Fibroblast of skin of right quadriceps (primary cell): ENCODE measurements around the gene ZNF649.

Experiments
- DNase-seq: peaks from one replicate; pipeline ENCODE4 v3.0.0-alpha.2; 2013

The ZNF649 gene

GRCh38 chr19:51887522-51888498 is 17.0 kb downstream of the ZNF649 start, which contains the start of gene ZNF577:
ZNF577 (minus strand) TSS chr19:51887951; CDS start chr19:51880382, 7,569 bp downstream.
- DNase-seq = peak; percentile 93

DNA sequence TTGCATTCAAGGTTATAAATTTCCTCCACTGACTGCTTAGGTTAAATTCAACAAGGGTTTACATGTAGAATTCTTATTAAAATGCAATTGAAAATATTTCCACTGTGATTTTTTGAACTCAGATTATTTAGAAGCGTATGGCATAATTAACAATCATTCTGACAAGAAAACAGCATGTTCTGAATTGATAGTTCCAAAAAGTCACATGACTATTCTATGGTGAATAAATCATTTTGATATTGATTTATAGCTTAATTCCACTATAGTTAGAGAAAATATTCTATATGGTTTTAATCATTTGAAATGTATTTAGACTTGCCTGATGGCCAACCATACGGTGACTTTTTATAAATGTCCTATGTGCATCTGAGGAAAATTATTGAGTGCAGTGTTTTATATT is 20.1 kb downstream of the ZNF649 start:
- no peak for DNase-seq

- DNase-seq = no peak
These were observed 22.3 kb downstream of the ZNF649 start for GRCh38 chr19:51882518-51882917.

DNA sequence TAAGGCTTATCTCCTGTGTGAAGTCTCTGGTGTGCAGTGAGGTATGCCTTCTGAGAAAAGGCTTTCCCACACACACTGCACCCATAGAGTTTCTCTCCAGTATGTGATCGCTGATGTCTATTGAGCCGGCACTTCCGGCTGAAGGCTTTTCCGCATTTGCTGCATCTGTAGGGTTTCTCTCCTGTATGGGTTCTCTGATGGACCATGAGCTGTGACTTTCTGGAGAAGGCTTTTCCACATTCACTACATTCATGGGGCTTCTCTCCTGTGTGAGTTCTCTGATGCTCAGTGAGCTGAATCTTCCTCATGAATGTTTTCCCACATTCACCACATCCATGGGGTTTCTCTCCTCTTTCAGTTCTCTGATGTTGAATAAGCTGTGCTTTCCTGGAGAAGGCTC is 31.7 kb downstream of the ZNF649 start:
- no peak for DNase-seq

DNA sequence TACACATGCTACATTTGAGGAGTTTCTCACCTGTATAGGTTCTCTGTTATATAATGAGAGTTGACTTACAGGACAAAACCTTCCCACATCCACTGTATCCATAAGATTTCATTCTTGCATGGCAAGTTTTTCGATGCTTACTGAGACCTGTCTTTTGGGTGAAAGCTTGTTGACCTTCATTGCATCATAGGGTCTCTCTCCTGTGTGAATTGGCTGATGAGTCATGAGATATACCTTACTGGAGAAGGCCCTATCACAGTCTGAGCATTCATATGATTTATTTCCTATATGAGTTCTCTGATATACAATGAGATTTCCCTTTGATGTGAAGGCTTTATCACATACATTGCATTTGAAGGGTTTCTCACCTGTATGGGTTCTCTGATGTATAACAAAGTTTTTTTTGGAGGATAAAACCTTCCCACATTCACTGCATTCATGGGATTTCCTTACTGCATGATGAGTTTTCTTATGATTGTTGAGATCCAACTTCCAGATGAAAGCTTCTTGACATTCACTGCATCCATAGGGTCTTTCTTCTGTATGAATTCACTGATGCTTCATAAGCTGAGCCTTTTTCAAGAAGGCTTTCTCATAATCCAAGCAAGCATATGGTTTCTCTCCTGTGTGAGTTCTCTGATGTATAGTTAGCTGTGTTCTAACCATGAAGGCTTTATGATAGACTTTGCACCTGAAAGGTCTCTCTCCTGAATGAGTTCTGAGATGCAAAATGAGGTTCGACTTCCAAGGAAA is 42.8 kb downstream of the ZNF649 start:
- no peak for DNase-seq
